ENCODE results near the gene TMBIM6.

Gene TMBIM6

GRCh38 chr12:49797449-49797776 lies 56.1 kb downstream of the TMBIM6 start:
- no peaks in the 10 kb centered on the region for H4K20me1 ChIP-seq (ENCODE audit: low read depth, low read length)
- H3K36me3 ChIP-seq (ENCODE audit: low read length) = no peaks in the 10 kb centered on the region
- no peak overlapping the region for H3K4me2 ChIP-seq (ENCODE audit: low read depth, low read length, poor library complexity, severe bottlenecking)
- H3K9me2 ChIP-seq (replicated peaks; ENCODE audit: insufficient read depth, low read length) = no peaks in the 10 kb centered on the region
- H3K9me3 ChIP-seq (ENCODE audit: insufficient read depth, low read length) = no peaks in the 10 kb centered on the region
- TF ChIP-seq EZH2phosphoT487 (conservative IDR thresholded peaks at IDR 0.05; ENCODE audit: low read length) (no peak), CTCF (IDR thresholded peaks at IDR 0.05; ENCODE audit: insufficient read depth, low read length, poor library complexity, severe bottlenecking) (no peak)
- no peak overlapping the region for H3K9ac ChIP-seq (ENCODE audit: low read length)
- no peak overlapping the region for H2AFZ ChIP-seq (ENCODE audit: low read depth, low read length, severe bottlenecking)
- no peaks in the 10 kb centered on the region for H3F3A ChIP-seq (ENCODE audit: insufficient read depth)
- no peak overlapping the region for H3K4me3 ChIP-seq (ENCODE audit: insufficient read depth, low read length, poor library complexity, severe bottlenecking)
- no peaks in the 10 kb centered on the region for H3K79me2 ChIP-seq (ENCODE audit: insufficient read depth, low read length)
- no peak overlapping the region for H3K27ac ChIP-seq (ENCODE audit: low read depth, low read length)
- H3K27me3 ChIP-seq (ENCODE audit: low read length) = no peaks in the 10 kb centered on the region

- Histone ChIP-seq H3K9me2 (replicated peaks; ENCODE audit: insufficient read depth, low read length) (no peaks in the 10 kb centered on the region), H3K4me3 (ENCODE audit: insufficient read depth, low read length, poor library complexity, severe bottlenecking) (no peak overlapping the region), H3K9me3 (ENCODE audit: insufficient read depth, low read length) (no peaks in the 10 kb centered on the region), H3K36me3 (ENCODE audit: low read length) (no peaks in the 10 kb centered on the region), H3K9ac (ENCODE audit: low read length) (no peak overlapping the region), H4K20me1 (ENCODE audit: low read depth, low read length) (no peaks in the 10 kb centered on the region), H3K27me3 (ENCODE audit: low read length) (no peaks in the 10 kb centered on the region), H3K27ac (ENCODE audit: low read depth, low read length) (no peak overlapping the region), H3K4me2 (ENCODE audit: low read depth, low read length, poor library complexity, severe bottlenecking) (no peak overlapping the region), H2AFZ (ENCODE audit: low read depth, low read length, severe bottlenecking) (no peak overlapping the region), H3F3A (ENCODE audit: insufficient read depth) (no peaks in the 10 kb centered on the region), H3K79me2 (ENCODE audit: insufficient read depth, low read length) (no peaks in the 10 kb centered on the region)
- TF ChIP-seq EZH2phosphoT487 (conservative IDR thresholded peaks at IDR 0.05; ENCODE audit: low read length) (no peak), CTCF (IDR thresholded peaks at IDR 0.05; ENCODE audit: insufficient read depth, low read length, poor library complexity, severe bottlenecking) (no peak)
These were observed 56.9 kb downstream of the TMBIM6 start for GRCh38 chr12:49798248-49798647.

GRCh38 chr12:49798934-49799333 lies 57.6 kb downstream of the TMBIM6 start:
- TF ChIP-seq EZH2phosphoT487 (conservative IDR thresholded peaks at IDR 0.05; ENCODE audit: low read length) (no peak), CTCF (IDR thresholded peaks at IDR 0.05; ENCODE audit: insufficient read depth, low read length, poor library complexity, severe bottlenecking) (no peak)
- no peak overlapping the region for H3K9ac ChIP-seq (ENCODE audit: low read length)
- H3K27me3 ChIP-seq (ENCODE audit: low read length) = no peaks in the 10 kb centered on the region
- no peaks in the 10 kb centered on the region for H3K9me2 ChIP-seq (replicated peaks; ENCODE audit: insufficient read depth, low read length)
- no peak overlapping the region for H3K4me2 ChIP-seq (ENCODE audit: low read depth, low read length, poor library complexity, severe bottlenecking)
- H4K20me1 ChIP-seq (ENCODE audit: low read depth, low read length) = no peaks in the 10 kb centered on the region
- no peak overlapping the region for H2AFZ ChIP-seq (ENCODE audit: low read depth, low read length, severe bottlenecking)
- H3F3A ChIP-seq (ENCODE audit: insufficient read depth) = no peaks in the 10 kb centered on the region
- no peaks in the 10 kb centered on the region for H3K9me3 ChIP-seq (ENCODE audit: insufficient read depth, low read length)
- no peak overlapping the region for H3K4me3 ChIP-seq (ENCODE audit: insufficient read depth, low read length, poor library complexity, severe bottlenecking)
- no peak overlapping the region for H3K27ac ChIP-seq (ENCODE audit: low read depth, low read length)
- no peaks in the 10 kb centered on the region for H3K36me3 ChIP-seq (ENCODE audit: low read length)
- no peaks in the 10 kb centered on the region for H3K79me2 ChIP-seq (ENCODE audit: insufficient read depth, low read length)
